BLaER1 (cell line): Measurements from ENCODE around the gene CHST12.
"Not testable (repeated sequence)": the region's sequence is repeated elsewhere in the genome, so short reads cannot be mapped to it uniquely, and the experiment has no call there.

Experiments used
- H3K27ac ChIP-seq: shearing (Covaris generic); formaldehyde crosslinking; 2 replicates; pipeline ENCODE4 v1.8.1; 2022
- H3K27me3 ChIP-seq: shearing (Covaris generic); formaldehyde crosslinking; 2 replicates; pipeline ENCODE4 v1.8.1; 2022
- H3K36me3 ChIP-seq: shearing (Covaris generic); formaldehyde crosslinking; 2 replicates; pipeline ENCODE4 v1.8.1; 2022
- H3K4me1 ChIP-seq: shearing (Covaris generic); formaldehyde crosslinking; 2 replicates; pipeline ENCODE4 v1.8.1; 2022
- H3K4me2 ChIP-seq: shearing (Covaris generic); formaldehyde crosslinking; 2 replicates; pipeline ENCODE4 v1.8.1; 2022
- H3K4me3 ChIP-seq: shearing (Covaris generic); formaldehyde crosslinking; 2 replicates; pipeline ENCODE4 v1.8.1; 2022
- H3K9ac ChIP-seq: shearing (Covaris generic); formaldehyde crosslinking; 2 replicates; pipeline ENCODE4 v1.8.1; 2022
- H3K9me3 ChIP-seq: shearing (Covaris generic); formaldehyde crosslinking; 2 replicates; pipeline ENCODE4 v1.8.1; 2022
- H4K20me1 ChIP-seq: shearing (Covaris generic); formaldehyde crosslinking; 2 replicates; pipeline ENCODE4 v1.8.1; 2022
- Cebpa-rat ChIP-seq: shearing (Covaris generic); IDR thresholded peaks from 2 replicates; pipeline ENCODE4 v1.8.1; 2022

CHST12 gene

DNA sequence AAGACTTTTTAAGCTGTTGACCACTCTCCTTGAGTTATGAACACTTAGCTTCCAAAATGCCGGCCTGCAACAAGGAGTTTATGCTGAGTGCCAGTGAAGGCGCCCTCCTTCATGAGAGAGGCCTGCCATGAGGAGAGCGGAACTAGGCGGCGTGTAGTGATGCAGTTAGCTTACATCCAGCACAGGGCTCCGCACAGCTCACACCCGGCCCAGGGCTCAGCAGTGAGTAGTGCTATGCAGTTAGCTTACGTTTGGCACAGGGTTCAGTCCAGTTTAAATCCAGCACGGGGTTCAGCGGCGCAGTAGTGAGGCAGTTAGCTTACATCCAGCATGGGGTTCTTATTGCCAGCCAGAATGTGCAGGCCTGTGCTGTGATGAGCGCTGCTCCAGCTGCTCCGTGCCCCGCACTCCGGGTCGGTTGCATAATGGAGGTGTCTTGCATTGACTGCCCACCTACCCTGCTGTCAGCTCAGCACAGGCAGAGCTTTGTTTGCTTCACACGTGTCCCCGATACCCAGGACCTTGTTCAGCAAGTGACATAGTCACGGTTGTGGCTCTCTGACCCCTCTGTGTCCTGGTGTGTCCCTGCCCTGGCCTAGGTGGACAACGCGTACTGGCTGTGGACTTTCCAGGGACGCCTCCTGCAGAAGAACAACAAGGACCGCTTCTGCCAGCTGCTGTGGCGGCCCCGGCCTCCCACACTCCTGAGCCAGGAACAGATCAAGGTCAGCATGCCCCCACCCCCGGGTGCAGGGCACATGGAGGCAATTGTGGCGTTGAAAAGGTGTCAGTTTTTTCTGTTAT is 26.9 kb upstream of the CHST12 start:
- Histone ChIP-seq H3K27ac (no peak overlapping the region), H3K9me3 (no peaks in the 10 kb centered on the region), H3K4me3 (no peak overlapping the region), H3K27me3 (no peaks in the 10 kb centered on the region), H3K9ac (no peak overlapping the region), H3K4me1 (peaks cover 10% of the 10 kb centered on the region; the same call in 1 of the 2 replicates), H3K36me3 (peaks cover 100% of the 10 kb centered on the region), H4K20me1 (peaks cover 100% of the 10 kb centered on the region), H3K4me2 (no peak overlapping the region)
- no peak for TF ChIP-seq Cebpa-rat

DNA sequence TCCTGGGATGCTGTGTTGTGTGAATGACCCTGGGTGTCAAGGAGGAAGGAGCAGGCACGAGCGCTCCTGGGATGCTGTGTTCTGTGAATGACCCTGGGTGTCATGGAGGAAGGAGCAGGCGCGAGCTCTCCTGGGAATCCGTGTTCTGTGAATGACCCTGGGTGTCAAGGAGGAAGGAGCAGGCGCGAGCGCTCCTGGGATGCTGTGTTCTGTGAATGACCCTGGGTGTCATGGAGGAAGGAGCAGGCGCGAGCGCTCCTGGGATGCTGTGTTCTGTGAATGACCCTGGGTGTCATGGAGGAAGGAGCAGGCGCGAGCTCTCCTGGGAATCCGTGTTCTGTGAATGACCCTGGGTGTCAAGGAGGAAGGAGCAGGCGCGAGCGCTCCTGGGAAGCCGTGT is 25.9 kb upstream of the CHST12 start:
- not testable (repeated sequence) for H3K4me3 ChIP-seq, H3K9ac ChIP-seq, H3K27me3 ChIP-seq, H3K4me2 ChIP-seq, H3K27ac ChIP-seq, H3K9me3 ChIP-seq
- Histone ChIP-seq H3K4me1 (peaks cover 16% of the 10 kb centered on the region; the same call in 1 of the 2 replicates), H4K20me1 (peaks cover 100% of the 10 kb centered on the region), H3K36me3 (peaks cover 100% of the 10 kb centered on the region)

DNA sequence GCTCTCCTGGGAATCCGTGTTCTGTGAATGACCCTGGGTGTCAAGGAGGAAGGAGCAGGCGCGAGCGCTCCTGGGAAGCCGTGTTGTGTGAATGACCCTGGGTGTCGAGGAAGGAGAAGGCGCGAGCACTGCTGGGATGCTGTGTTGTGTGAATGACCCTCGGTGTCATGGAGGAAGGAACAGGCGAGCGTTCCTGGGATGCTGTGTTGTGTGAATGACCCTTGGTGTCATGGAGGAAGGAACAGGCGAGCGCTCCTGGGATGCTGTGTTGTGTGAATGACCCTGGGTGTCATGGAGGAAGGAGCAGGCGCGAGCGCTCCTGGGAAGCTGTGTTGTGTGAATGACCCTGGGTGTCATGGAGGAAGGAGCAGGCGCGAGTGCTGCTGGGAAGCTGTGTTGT is 25.3 kb upstream of the CHST12 start:
- not testable (repeated sequence) for H3K27ac ChIP-seq, H3K27me3 ChIP-seq, H3K9me3 ChIP-seq, H3K9ac ChIP-seq, H3K4me3 ChIP-seq, H3K4me2 ChIP-seq
- Histone ChIP-seq H3K36me3 (peaks cover 99% of the 10 kb centered on the region), H3K4me1 (peaks cover 19% of the 10 kb centered on the region), H4K20me1 (peaks cover 100% of the 10 kb centered on the region)

DNA sequence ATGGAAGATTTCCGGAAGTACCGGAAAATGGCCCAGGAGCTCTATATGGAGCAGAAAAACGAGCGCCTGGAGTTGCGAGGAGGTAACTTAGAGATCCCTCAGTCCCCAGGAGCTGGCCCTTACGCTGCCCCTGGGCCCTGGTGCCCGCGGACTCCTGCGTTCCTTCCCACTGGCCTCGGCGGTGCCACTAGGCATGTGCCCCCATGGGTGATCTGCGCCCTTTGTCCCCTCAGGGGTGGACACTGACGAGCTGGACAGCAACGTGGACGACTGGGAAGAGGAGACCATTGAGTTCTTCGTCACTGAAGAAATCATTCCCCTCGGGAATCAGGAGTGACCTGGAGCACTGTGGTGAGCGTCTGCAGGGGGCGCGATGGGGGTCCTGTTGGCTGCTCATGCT is 24.2 kb upstream of the CHST12 start:
- Histone ChIP-seq H3K4me1 (peaks cover 29% of the 10 kb centered on the region), H4K20me1 (peaks cover 100% of the 10 kb centered on the region), H3K27me3 (no peaks in the 10 kb centered on the region), H3K27ac (no peak overlapping the region), H3K9ac (no peak overlapping the region), H3K4me3 (no peak overlapping the region), H3K4me2 (no peak overlapping the region), H3K36me3 (peaks cover 93% of the 10 kb centered on the region), H3K9me3 (no peaks in the 10 kb centered on the region)
- TF ChIP-seq Cebpa-rat: no peak

DNA sequence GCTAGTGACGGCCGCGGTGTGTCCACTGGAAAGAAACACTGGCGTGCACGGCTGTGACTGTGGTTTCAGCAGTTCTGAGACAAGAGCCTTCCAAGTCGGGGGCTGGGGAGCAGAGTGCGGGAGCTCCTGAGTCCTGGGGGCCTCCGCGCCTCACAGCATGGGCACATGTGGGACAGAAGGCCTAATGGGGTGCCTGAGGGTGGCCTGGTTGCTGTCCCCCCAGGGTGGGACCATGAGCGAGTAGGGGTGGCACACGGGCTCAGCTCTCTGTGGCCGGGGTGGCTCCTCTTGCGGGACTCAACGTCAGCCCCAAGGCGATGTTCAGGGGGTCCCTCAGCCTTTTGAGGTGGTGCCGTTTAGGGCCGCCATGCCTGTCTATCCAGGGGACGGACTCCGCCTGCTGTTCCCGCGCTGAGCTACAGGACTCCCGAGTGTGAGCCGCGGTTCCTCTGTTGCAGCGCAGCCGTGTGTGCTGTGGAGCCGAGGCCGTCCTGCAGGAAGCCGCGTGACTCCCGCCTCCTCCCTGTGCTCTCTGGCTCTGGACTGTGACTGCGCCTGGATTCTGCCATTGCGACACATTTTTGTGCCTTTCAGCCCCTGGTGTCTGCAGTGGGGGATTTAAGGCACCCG is 23.5 kb upstream of the CHST12 start:
- peaks cover 37% of the 10 kb centered on the region for H3K4me1 ChIP-seq
- H3K36me3 ChIP-seq: peaks cover 85% of the 10 kb centered on the region
- no peak overlapping the region for H3K4me3 ChIP-seq
- TF ChIP-seq Cebpa-rat: no peak
- H3K9ac ChIP-seq: no peak overlapping the region
- no peak overlapping the region for H3K27ac ChIP-seq
- peaks cover 98% of the 10 kb centered on the region for H4K20me1 ChIP-seq
- no peaks in the 10 kb centered on the region for H3K27me3 ChIP-seq
- no peak overlapping the region for H3K4me2 ChIP-seq
- H3K9me3 ChIP-seq: no peaks in the 10 kb centered on the region

DNA sequence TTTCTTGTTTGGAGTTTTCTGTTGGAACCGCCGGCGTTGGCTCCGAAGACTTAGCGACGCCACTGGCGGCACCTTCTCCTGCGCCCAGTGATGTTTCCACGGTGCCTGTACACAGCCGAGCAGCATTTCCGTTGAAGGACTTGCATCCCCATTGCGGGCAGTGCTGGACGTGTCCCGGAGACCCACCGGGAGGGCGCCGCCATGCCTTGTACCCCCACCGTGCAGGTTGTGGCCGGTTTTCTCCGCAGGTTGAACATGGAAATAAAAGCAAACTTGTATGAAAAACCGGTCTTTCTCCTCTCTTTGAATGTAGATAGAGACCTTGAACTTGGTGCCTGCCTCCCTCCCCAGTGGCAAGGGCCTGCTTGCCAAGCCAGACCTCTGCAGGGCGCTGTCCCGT is 22.9 kb upstream of the CHST12 start:
- no peak overlapping the region for H3K27ac ChIP-seq
- peaks cover 39% of the 10 kb centered on the region for H3K4me1 ChIP-seq
- H3K27me3 ChIP-seq: no peaks in the 10 kb centered on the region
- H3K36me3 ChIP-seq: peaks cover 80% of the 10 kb centered on the region
- no peak for TF ChIP-seq Cebpa-rat
- H4K20me1 ChIP-seq: peaks cover 93% of the 10 kb centered on the region
- H3K4me3 ChIP-seq: no peak overlapping the region
- no peaks in the 10 kb centered on the region for H3K9me3 ChIP-seq
- H3K9ac ChIP-seq: no peak overlapping the region
- H3K4me2 ChIP-seq: no peak overlapping the region

DNA sequence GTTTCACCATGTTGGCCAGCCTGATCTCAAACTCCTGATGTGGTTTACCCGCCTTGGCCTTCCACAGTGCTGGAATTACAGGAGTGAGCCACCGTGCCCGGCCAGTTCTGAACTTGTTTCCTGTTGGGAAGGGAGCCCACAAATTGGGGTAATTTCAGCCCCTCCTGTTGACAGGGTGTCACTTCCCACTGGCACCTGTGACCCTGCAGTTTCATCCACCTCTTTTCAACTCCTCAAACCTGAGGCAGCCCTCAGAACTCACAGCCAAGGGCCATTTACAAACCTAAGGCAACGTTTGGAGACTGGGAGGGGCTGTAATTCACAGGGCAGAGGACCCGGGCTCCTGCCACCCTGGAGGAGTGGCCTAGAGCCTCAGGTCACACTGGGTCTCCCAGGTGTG is 22.2 kb upstream of the CHST12 start:
- Histone ChIP-seq H3K9ac (no peak overlapping the region), H3K4me2 (no peak overlapping the region), H3K4me3 (no peak overlapping the region), H3K9me3 (no peaks in the 10 kb centered on the region), H3K27me3 (no peaks in the 10 kb centered on the region), H3K4me1 (peaks cover 39% of the 10 kb centered on the region), H3K36me3 (peaks cover 72% of the 10 kb centered on the region), H3K27ac (no peak overlapping the region), H4K20me1 (peaks cover 85% of the 10 kb centered on the region)
- TF ChIP-seq Cebpa-rat: no peak

DNA sequence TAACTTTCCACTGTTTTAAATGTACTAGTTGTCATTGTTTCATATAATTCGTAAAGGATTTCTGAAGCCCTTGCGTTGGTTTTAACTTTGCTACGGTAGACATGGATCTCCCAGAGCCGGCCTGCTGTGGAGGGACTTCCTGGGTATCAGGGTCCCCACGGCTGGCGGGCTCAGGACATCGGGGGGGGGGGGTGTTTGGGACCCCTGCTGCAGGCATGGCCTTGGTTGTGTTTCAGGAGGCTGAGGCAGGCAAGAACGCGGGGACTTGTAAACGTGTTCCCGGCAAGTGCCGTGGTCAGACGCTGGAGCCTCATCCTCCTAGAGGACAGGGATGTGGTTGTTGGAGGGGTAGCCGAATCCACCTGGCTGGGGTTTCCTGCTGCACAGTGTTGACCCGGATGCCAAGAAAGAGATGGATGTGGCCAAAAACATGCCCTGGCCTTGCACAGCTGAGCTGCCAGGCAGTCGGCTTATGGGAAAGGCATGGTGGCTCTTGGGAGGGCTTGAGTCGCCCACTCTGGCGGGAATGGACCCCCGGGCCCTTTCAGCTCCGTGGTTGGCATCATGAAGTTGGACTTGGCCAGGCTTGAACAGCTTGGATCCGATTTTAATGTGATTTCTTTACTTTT is 21.4 kb upstream of the CHST12 start:
- Histone ChIP-seq H3K4me3 (no peak overlapping the region), H3K4me1 (peaks cover 44% of the 10 kb centered on the region), H3K27me3 (no peaks in the 10 kb centered on the region), H4K20me1 (peaks cover 82% of the 10 kb centered on the region), H3K36me3 (peaks cover 64% of the 10 kb centered on the region), H3K9ac (no peak overlapping the region), H3K27ac (no peak overlapping the region), H3K9me3 (no peaks in the 10 kb centered on the region), H3K4me2 (no peak overlapping the region)
- TF ChIP-seq Cebpa-rat: no peak

DNA sequence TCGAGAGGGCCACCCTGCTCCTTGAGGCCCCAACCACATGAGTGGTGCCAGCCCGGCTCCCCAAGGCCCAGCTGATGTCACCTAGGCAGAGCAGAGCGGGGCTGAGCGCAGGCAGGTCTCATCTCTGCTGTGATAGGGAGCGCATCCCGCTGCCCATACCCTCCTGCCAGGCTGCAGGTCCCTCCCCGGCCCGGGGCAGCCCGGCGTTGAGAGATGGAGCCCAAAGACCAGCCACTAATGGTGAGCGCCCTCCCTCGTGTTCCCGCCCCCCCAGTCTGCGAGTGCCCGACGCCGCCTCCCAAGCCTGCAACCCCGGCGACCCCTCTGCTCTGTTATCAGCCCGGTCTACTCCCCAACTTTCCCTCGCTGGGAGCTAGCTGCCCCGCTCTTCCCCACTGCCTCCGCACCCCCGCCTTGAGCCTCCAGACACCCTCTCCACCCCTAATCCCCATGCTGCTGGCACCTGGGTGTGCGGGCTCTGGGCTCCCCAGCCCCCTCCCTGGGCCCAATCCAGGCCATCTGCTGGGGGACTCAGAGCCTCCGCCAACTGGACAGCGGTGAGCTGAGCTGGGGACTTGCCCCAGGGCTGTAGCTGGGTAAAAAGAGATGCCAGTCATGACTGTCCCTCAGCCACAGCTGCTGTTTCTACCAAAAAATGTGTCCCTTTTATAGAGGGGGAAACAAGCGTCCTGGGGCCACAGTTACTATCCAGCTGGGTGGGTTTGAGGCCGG is 19.7 kb upstream of the CHST12 start:
- Histone ChIP-seq H3K36me3 (peaks cover 47% of the 10 kb centered on the region), H3K4me2 (peak overlapping the region; percentile 56), H3K4me1 (peaks cover 52% of the 10 kb centered on the region), H3K27ac (peak overlapping the region; percentile 51; the same call in 1 of the 2 replicates), H3K4me3 (no peak overlapping the region), H3K27me3 (no peaks in the 10 kb centered on the region), H3K9me3 (no peaks in the 10 kb centered on the region), H3K9ac (0 out of 2 replicates have a peak overlapping the region, but pooled peaks have one; percentile 14), H4K20me1 (peaks cover 79% of the 10 kb centered on the region)
- no peak for TF ChIP-seq Cebpa-rat
